Astrocyte (in vitro differentiated cells and primary cell): Measurements from ENCODE around the gene DCDC1. TPM values are rescaled to one million over a fixed set of nuclear protein-coding genes. Genes with fewer than 3 reads are reported as not detected.

ENCODE experiments used
- DNase-seq: peaks from one replicate; pipeline ENCODE4 v3.0.0-alpha.2; 2010; ENCODE audit warnings: low read depth
- FAIRE-seq: peaks from 2 replicates; lab custom pipeline; 2011; peaks lifted over from hg19 to GRCh38; lab: Jason Lieb, UNC
- H2AFZ ChIP-seq: 2 replicates; pipeline ENCODE4 v1.6.0; 2012; ENCODE audit warnings: low read depth, low read length, inconsistent platforms
- H3K27ac ChIP-seq: 2 replicates; pipeline ENCODE4 v1.5.1; 2011; ENCODE audit warnings: low read depth, low read length, inconsistent platforms
- H3K27me3 ChIP-seq: 2 replicates; pipeline ENCODE4 v1.6.0; 2011; ENCODE audit warnings: low read length, inconsistent platforms; ENCODE audit not compliant: insufficient read depth
- H3K36me3 ChIP-seq: 2 replicates; pipeline ENCODE4 v1.5.1; 2011; ENCODE audit warnings: low read length, inconsistent platforms; ENCODE audit not compliant: insufficient read depth
- H3K4me1 ChIP-seq: 2 replicates; pipeline ENCODE4 v1.5.1; 2011; ENCODE audit warnings: low read length, inconsistent platforms; ENCODE audit not compliant: insufficient read depth
- H3K4me2 ChIP-seq: 2 replicates; pipeline ENCODE4 v1.6.0; 2012; ENCODE audit warnings: low read length, inconsistent platforms
- H3K4me3 ChIP-seq: 2 replicates; pipeline ENCODE4 v1.5.1; 2011; ENCODE audit warnings: low read depth, mild to moderate bottlenecking, low read length, inconsistent platforms; ENCODE audit not compliant: insufficient read depth
- H3K79me2 ChIP-seq: 2 replicates; pipeline ENCODE4 v1.6.0; 2012; ENCODE audit warnings: mild to moderate bottlenecking, low read length, inconsistent platforms; ENCODE audit not compliant: insufficient read depth
- H3K9ac ChIP-seq: 2 replicates; pipeline ENCODE4 v1.6.0; 2012; ENCODE audit warnings: mild to moderate bottlenecking, low read length, inconsistent platforms
- H3K9me3 ChIP-seq: 2 replicates; pipeline ENCODE4 v1.5.1; 2012; ENCODE audit warnings: low read depth, mild to moderate bottlenecking, low read length, inconsistent platforms; ENCODE audit not compliant: insufficient read depth
- H4K20me1 ChIP-seq: 2 replicates; pipeline ENCODE4 v1.6.0; 2012; ENCODE audit warnings: low read length, inconsistent platforms; ENCODE audit not compliant: insufficient read depth
- H3K27ac Mint-ChIP-seq: one replicate; pipeline ENCODE4 v1.8.0; 2021; ENCODE audit warnings: mild to moderate bottlenecking, mixed read lengths; ENCODE audit not compliant: unreplicated experiment
- H3K27me3 Mint-ChIP-seq: one replicate; pipeline ENCODE4 v1.8.0; 2021; ENCODE audit warnings: low read depth, mixed read lengths; ENCODE audit not compliant: unreplicated experiment
- H3K36me3 Mint-ChIP-seq: one replicate; pipeline ENCODE4 v1.8.0; 2021; ENCODE audit warnings: low read depth, mixed read lengths; ENCODE audit not compliant: unreplicated experiment
- H3K4me1 Mint-ChIP-seq: one replicate; pipeline ENCODE4 v1.8.0; 2021; ENCODE audit warnings: low read depth, mixed read lengths; ENCODE audit not compliant: unreplicated experiment
- H3K4me3 Mint-ChIP-seq: one replicate; pipeline ENCODE4 v1.8.0; 2021; ENCODE audit warnings: mild to moderate bottlenecking, moderate library complexity, mixed read lengths; ENCODE audit not compliant: unreplicated experiment
- H3K9me3 Mint-ChIP-seq: one replicate; pipeline ENCODE4 v1.8.0; 2021; ENCODE audit warnings: mild to moderate bottlenecking, mixed read lengths; ENCODE audit not compliant: unreplicated experiment
- CTCF ChIP-seq: IDR thresholded peaks from 2 replicates; pipeline ENCODE4 v1.5.1; 2011; ENCODE audit warnings: low read depth, mild to moderate bottlenecking, inconsistent platforms, low read length, moderate library complexity; ENCODE audit not compliant: insufficient read depth
- EZH2 ChIP-seq: IDR thresholded peaks from 2 replicates; pipeline ENCODE4 v1.6.1; 2012; ENCODE audit warnings: mild to moderate bottlenecking, low read length, inconsistent platforms; ENCODE audit not compliant: insufficient read depth
- total RNA-seq: library from RNA; stranded (reverse); gene quantifications from 2 replicates; pipeline ENCODE4 v1.2.1, GENCODE V29; 2021

DCDC1 gene
- total RNA-seq, 1 donor from 2014 or later: 1.4 TPM

- H3K36me3 Mint-ChIP-seq: no peaks in the 10 kb centered on the region
- H3K27me3 ChIP-seq: no peaks in the 10 kb centered on the region
- no peaks in the 10 kb centered on the region for H3K9me3 ChIP-seq
- no peak overlapping the region for H3K27ac ChIP-seq
- no peaks in the 10 kb centered on the region for H3K9me3 Mint-ChIP-seq
- no peak overlapping the region for H3K9ac ChIP-seq
- H4K20me1 ChIP-seq: no peaks in the 10 kb centered on the region
- H3K4me1 ChIP-seq: no peaks in the 10 kb centered on the region
- DNase-seq: peak; percentile 9
- peak overlapping the region; percentile 16 for H3K27ac Mint-ChIP-seq
- H3K4me3 Mint-ChIP-seq: no peak overlapping the region
- H3K4me3 ChIP-seq: no peak overlapping the region
- no peaks in the 10 kb centered on the region for H3K27me3 Mint-ChIP-seq
- H3K4me2 ChIP-seq: no peak overlapping the region
- TF ChIP-seq EZH2 (no peak), CTCF (peak; percentile 63)
- no peaks in the 10 kb centered on the region for H3K79me2 ChIP-seq
- no peaks in the 10 kb centered on the region for H3K36me3 ChIP-seq
- peak; percentile 59 for FAIRE-seq
- H3K4me1 Mint-ChIP-seq: peaks cover 12% of the 10 kb centered on the region
- no peak overlapping the region for H2AFZ ChIP-seq
Observed at GRCh38 chr11:30917859-30918478, 451.6 kb downstream of the DCDC1 start.

DNA sequence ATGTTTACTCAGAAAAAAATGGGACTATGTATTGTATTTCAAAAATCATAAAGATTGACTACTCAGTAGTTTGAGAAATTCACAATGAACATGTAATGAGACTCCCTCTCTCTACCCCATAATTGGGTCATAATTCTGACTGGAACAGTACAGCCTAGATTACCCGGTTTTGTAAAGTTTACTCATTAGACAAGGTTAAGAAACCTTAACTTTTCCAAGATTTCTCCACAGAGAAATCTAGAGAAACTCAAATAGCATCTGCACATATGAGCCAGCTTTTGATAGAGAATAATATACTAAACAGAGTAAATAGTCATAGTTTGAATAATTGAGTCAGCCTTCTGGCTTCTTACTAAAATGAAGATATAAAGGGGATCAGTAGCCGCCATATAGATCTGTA is 452.3 kb downstream of the DCDC1 start:
- no peak overlapping the region for H3K9ac ChIP-seq
- H3K9me3 ChIP-seq: no peaks in the 10 kb centered on the region
- no peak overlapping the region for H3K4me2 ChIP-seq
- H3K27ac ChIP-seq: no peak overlapping the region
- Mint-ChIP-seq H3K4me1 (peaks cover 12% of the 10 kb centered on the region), H3K27me3 (no peaks in the 10 kb centered on the region), H3K9me3 (no peaks in the 10 kb centered on the region), H3K4me3 (no peak overlapping the region), H3K36me3 (no peaks in the 10 kb centered on the region), H3K27ac (no peak overlapping the region)
- DNase-seq (no peak), FAIRE-seq (no peak)
- no peak for TF ChIP-seq EZH2
- TF ChIP-seq CTCF: no peak
- H3K36me3 ChIP-seq: no peaks in the 10 kb centered on the region
- no peak overlapping the region for H2AFZ ChIP-seq
- H4K20me1 ChIP-seq: no peaks in the 10 kb centered on the region
- H3K79me2 ChIP-seq: no peaks in the 10 kb centered on the region
- no peaks in the 10 kb centered on the region for H3K27me3 ChIP-seq
- no peaks in the 10 kb centered on the region for H3K4me1 ChIP-seq
- no peak overlapping the region for H3K4me3 ChIP-seq

- no peak overlapping the region for H3K27ac Mint-ChIP-seq
- H3K4me1 Mint-ChIP-seq: peaks cover 12% of the 10 kb centered on the region
- no peak for FAIRE-seq
- H3K27ac ChIP-seq: no peak overlapping the region
- no peaks in the 10 kb centered on the region for H4K20me1 ChIP-seq
- H3K9me3 Mint-ChIP-seq: no peaks in the 10 kb centered on the region
- no peak overlapping the region for H3K4me2 ChIP-seq
- H2AFZ ChIP-seq: no peak overlapping the region
- no peak overlapping the region for H3K4me3 ChIP-seq
- no peaks in the 10 kb centered on the region for H3K79me2 ChIP-seq
- no peak overlapping the region for H3K4me3 Mint-ChIP-seq
- TF ChIP-seq EZH2 (no peak), CTCF (no peak)
- no peak for DNase-seq
- H3K9ac ChIP-seq: no peak overlapping the region
- no peaks in the 10 kb centered on the region for H3K4me1 ChIP-seq
- H3K27me3 Mint-ChIP-seq: no peaks in the 10 kb centered on the region
- no peaks in the 10 kb centered on the region for H3K27me3 ChIP-seq
- no peaks in the 10 kb centered on the region for H3K9me3 ChIP-seq
- no peaks in the 10 kb centered on the region for H3K36me3 ChIP-seq
- H3K36me3 Mint-ChIP-seq: peaks cover under 1% of the 10 kb centered on the region
Observed at GRCh38 chr11:30916764-30917163, 452.8 kb downstream of the DCDC1 start.
